HG02571 (cell line): ENCODE measurements around the gene SNX7.

Source experiments
- ATAC-seq: cut with Tn5 transposase; IDR thresholded peaks from one replicate; pipeline ENCODE4 v1.9.1; 2021; ENCODE audit warnings: mild to moderate bottlenecking, moderate library complexity; ENCODE audit not compliant: unreplicated experiment

Gene SNX7

GRCh38 chr1:98696077-98696476, 34.6 kb downstream of the SNX7 start:
- ATAC-seq: no peak

- ATAC-seq: no peak
Measured at GRCh38 chr1:98697781-98698180, 36.3 kb downstream of the SNX7 start.

GRCh38 chr1:98698625-98699024, 37.1 kb downstream of the SNX7 start:
- no peak for ATAC-seq

- ATAC-seq: no peak
Measured at GRCh38 chr1:98700228-98700627, 38.7 kb downstream of the SNX7 start.

- ATAC-seq: no peak
Measured at GRCh38 chr1:98702976-98703375, 41.5 kb downstream of the SNX7 start.

GRCh38 chr1:98704474-98704873, 43.0 kb downstream of the SNX7 start:
- ATAC-seq: no peak

GRCh38 chr1:98704971-98705370, 43.5 kb downstream of the SNX7 start:
- no peak for ATAC-seq

- no peak for ATAC-seq
Measured at GRCh38 chr1:98705591-98705990, 44.1 kb downstream of the SNX7 start.

- no peak for ATAC-seq
Measured at GRCh38 chr1:98706173-98706843, 44.8 kb downstream of the SNX7 start.

- no peak for ATAC-seq
Measured at GRCh38 chr1:98707556-98707955, 46.0 kb downstream of the SNX7 start.

GRCh38 chr1:98709906-98710305, 48.4 kb downstream of the SNX7 start:
- ATAC-seq: no peak

- ATAC-seq: no peak
Measured at GRCh38 chr1:98723574-98723973, 62.1 kb downstream of the SNX7 start.

- ATAC-seq: no peak
Measured at GRCh38 chr1:98732985-98733781, 71.7 kb downstream of the SNX7 start.

GRCh38 chr1:98733782-98734112, 72.2 kb downstream of the SNX7 start:
- ATAC-seq: no peak

GRCh38 chr1:98735756-98736155, 74.2 kb downstream of the SNX7 start:
- no peak for ATAC-seq

GRCh38 chr1:98737835-98738234, 76.3 kb downstream of the SNX7 start:
- ATAC-seq: no peak

GRCh38 chr1:98739762-98740161, 78.2 kb downstream of the SNX7 start:
- no peak for ATAC-seq

- no peak for ATAC-seq
Measured at GRCh38 chr1:98741164-98741563, 79.6 kb downstream of the SNX7 start.

GRCh38 chr1:98749152-98749756, 87.7 kb downstream of the SNX7 start:
- no peak for ATAC-seq

- ATAC-seq: no peak
Measured at GRCh38 chr1:98754176-98754575, 92.7 kb downstream of the SNX7 start.

- ATAC-seq: no peak
Measured at GRCh38 chr1:98761219-98761865, 99.8 kb downstream of the SNX7 start.
